ENCODE data around the gene MSRB1. TPM values are rescaled to one million over a fixed set of nuclear protein-coding genes. Genes with fewer than 3 reads are reported as not detected.

The MSRB1 gene
- total RNA-seq, 1 donor from 2014 or later, result 32.7 TPM

- Histone ChIP-seq H3K9me3 (replicated peaks) (no peaks in the 10 kb centered on the region), H3K36me3 (peaks cover 40% of the 10 kb centered on the region), H3K27me3 (ENCODE audit: low read depth) (peaks cover 73% of the 10 kb centered on the region), H3K4me1 (peaks cover 48% of the 10 kb centered on the region), H3K4me3 (no peak overlapping the region), H3K27ac (replicated peaks) (no peak overlapping the region)
- intact Hi-C loops (cut with micrococcal nuclease), result no loop called here
- no peak for DNase-seq
- TF ChIP-seq, protein P1, sequence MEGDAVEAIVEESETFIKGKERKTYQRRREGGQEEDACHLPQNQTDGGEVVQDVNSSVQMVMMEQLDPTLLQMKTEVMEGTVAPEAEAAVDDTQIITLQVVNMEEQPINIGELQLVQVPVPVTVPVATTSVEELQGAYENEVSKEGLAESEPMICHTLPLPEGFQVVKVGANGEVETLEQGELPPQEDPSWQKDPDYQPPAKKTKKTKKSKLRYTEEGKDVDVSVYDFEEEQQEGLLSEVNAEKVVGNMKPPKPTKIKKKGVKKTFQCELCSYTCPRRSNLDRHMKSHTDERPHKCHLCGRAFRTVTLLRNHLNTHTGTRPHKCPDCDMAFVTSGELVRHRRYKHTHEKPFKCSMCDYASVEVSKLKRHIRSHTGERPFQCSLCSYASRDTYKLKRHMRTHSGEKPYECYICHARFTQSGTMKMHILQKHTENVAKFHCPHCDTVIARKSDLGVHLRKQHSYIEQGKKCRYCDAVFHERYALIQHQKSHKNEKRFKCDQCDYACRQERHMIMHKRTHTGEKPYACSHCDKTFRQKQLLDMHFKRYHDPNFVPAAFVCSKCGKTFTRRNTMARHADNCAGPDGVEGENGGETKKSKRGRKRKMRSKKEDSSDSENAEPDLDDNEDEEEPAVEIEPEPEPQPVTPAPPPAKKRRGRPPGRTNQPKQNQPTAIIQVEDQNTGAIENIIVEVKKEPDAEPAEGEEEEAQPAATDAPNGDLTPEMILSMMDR (IDR thresholded peaks at IDR 0.05; ENCODE audit: borderline replicate concordance), result no peak
These were observed 37.7 kb upstream of the MSRB1 start for GRCh38 chr16:1980770-1981087.

DNA sequence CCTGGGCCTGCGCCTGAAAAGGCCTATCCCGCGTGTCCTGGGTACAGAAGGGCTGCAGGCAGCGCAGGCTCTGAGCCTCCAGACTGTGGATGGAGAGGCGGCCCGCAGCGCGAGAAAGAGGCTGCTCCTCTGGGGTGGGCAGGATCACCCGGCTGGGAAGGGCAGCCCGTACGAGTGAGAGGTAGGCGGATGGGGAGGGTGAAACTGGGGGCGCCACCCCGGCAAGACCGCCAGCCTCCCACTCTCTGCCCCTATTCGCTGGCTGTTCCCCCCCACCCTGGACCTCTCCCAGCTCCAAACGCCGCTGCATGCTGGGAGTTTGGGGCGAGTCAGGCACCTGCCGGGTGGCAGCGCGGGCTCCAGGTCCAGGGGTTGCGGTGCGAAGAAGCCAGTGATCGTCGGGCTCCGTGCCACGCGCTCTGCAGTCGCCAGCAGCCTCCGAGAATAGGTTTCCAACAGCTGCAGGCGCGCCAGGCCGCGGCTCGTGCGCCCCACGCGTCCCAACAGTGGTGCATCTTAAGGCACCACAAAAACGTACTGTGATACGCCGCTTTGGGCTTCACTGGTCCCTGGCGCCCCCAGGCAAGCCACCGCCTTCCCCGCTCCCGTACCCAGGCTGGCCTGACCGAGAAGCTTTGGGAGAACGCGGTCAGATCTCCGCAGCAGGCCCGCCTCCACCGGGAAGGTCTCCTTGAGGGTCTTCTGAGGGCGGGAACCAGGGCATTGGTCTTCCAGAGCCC lies 37.2 kb upstream of the MSRB1 start:
- intact Hi-C loops (cut with micrococcal nuclease), result no loop called here
- no peaks in the 10 kb centered on the region for H3K9me3 ChIP-seq (replicated peaks)
- H3K27ac ChIP-seq (replicated peaks), result no peak overlapping the region
- TF ChIP-seq, protein P1 (IDR thresholded peaks at IDR 0.05; ENCODE audit: borderline replicate concordance), result no peak
- no peak for DNase-seq
- peaks cover 40% of the 10 kb centered on the region for H3K36me3 ChIP-seq
- H3K4me1 ChIP-seq, result peaks cover 43% of the 10 kb centered on the region
- no peak overlapping the region for H3K4me3 ChIP-seq
- peaks cover 77% of the 10 kb centered on the region for H3K27me3 ChIP-seq (ENCODE audit: low read depth)

DNA sequence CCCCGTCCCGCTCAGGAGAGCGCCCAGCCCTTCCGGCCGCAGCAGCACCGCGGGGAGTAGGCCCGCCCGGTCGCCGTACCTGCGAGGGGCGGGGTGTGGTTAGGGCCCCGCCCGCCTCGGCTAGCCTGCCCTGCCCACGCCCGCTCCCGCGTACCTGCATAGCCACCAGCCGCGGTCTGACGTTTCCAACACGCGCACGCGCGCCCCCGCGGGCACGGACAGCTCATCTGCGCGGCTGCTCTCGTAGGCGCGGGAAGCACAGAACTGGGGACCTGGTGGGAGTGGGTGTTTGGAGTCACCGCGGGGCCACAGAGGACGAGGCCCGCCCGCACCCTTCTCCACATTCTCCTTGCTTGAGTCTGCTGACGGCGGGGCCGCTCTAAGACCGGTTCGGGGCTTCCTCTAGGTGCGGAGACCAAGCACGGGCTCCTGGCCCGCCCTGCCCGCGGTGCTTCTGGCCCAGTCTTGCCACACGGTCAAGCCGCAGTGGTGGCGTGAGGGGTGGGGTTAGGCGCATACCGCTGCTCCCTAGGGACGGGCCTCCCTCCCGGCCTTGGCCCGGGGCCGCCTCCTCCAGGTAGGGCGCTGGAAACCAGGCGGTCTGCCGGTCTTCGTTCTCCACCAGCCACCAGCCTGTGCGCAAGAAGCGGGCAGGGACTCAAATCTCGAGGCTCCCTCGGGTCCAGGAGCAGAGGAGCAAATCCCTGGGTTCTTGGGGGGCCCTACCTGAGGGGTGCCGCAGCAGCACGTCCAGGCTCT lies 36.5 kb upstream of the MSRB1 start:
- TF ChIP-seq, protein P1 (IDR thresholded peaks at IDR 0.05; ENCODE audit: borderline replicate concordance), result no peak
- no peak overlapping the region for H3K4me3 ChIP-seq
- DNase-seq, result no peak
- intact Hi-C loops (cut with micrococcal nuclease), result no loop called here
- no peak overlapping the region for H3K27ac ChIP-seq (replicated peaks)
- peaks cover 84% of the 10 kb centered on the region for H3K27me3 ChIP-seq (ENCODE audit: low read depth)
- H3K9me3 ChIP-seq (replicated peaks), result no peaks in the 10 kb centered on the region
- H3K4me1 ChIP-seq, result peaks cover 35% of the 10 kb centered on the region
- peaks cover 48% of the 10 kb centered on the region for H3K36me3 ChIP-seq

DNA sequence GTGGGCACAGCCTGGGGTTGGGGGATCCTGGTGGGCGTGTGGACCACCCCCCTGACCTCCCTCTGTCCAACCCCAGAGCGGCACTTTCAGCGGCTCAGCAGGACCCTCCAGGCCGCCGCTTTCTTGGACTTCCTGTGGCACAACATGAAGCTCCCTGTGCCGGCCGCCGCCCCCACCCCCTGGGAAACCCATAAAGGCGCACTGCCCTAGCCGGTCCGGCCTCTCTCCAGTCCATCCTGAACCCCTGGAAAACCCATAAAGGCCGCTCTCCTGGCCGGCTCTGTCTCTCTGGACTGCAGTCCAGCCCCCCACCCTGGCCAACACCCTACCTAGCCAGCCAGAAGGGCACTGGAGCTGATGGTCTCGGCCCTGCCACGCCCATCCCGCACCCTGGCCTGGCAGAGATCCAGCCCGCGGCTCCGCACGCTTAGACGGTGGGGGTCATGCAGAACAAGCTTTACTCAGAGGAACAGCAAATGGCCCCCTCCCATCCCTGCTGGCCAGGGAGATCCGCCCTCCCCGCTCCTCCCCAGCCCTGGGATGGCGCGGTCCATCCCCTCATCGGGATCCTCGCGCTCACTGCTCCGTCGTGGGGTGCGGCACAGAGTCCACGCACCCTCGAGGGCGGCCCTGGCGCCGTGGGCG lies 35.6 kb upstream of the MSRB1 start:
- Histone ChIP-seq H3K4me3 (no peak overlapping the region), H3K4me1 (peaks cover 32% of the 10 kb centered on the region), H3K9me3 (replicated peaks) (no peaks in the 10 kb centered on the region), H3K27me3 (ENCODE audit: low read depth) (peaks cover 84% of the 10 kb centered on the region), H3K36me3 (peaks cover 54% of the 10 kb centered on the region), H3K27ac (replicated peaks) (no peak overlapping the region)
- no peak for DNase-seq
- intact Hi-C loops (cut with micrococcal nuclease), result no loop called here
- TF ChIP-seq, protein P1 (IDR thresholded peaks at IDR 0.05; ENCODE audit: borderline replicate concordance), result no peak

- no peak for DNase-seq
- intact Hi-C loops (cut with micrococcal nuclease), result no loop called here
- Histone ChIP-seq H3K27ac (replicated peaks) (no peak overlapping the region), H3K4me1 (peaks cover 33% of the 10 kb centered on the region), H3K27me3 (ENCODE audit: low read depth) (peaks cover 83% of the 10 kb centered on the region), H3K36me3 (peaks cover 54% of the 10 kb centered on the region), H3K4me3 (no peak overlapping the region), H3K9me3 (replicated peaks) (no peaks in the 10 kb centered on the region)
- TF ChIP-seq, protein P1 (IDR thresholded peaks at IDR 0.05; ENCODE audit: borderline replicate concordance), result no peak
These were observed 34.9 kb upstream of the MSRB1 start for GRCh38 chr16:1977875-1978268.

Measured in left ventricle myocardium inferior (tissue), 1 donor.